ENCODE data around the gene DPP7. TPM values are rescaled to one million over a fixed set of nuclear protein-coding genes. Genes with fewer than 3 reads are reported as not detected.

DPP7 gene
- total RNA-seq, 1 experiment from 2014 or later, result 139 TPM

DNA sequence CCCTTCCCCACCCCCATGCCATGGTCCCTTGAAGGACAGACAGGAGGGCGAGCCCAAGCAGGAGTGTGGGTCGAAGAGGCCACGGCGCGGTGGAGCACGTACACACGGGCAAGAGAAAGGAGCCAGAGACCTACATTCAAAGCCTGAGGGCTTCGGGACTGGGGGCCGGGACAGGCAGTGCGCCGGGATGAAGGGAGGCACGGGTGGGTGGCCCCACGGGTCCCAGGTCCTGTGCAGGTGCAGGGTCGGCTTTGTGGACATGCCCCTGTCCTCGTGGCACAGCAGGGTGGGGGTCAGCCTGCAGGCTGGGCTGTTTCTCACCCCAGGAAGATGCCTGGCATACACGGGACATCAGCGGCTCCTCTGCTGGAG lies 45.5 kb upstream of the DPP7 start:
- Mint-ChIP-seq H3K27me3 (ENCODE audit: insufficient read depth, unreplicated experiment) (peaks cover 24% of the 10 kb centered on the region), H3K4me1 (ENCODE audit: insufficient read depth, unreplicated experiment) (no peaks in the 10 kb centered on the region), H3K4me3 (ENCODE audit: unreplicated experiment) (no peak overlapping the region), H3K36me3 (ENCODE audit: insufficient read depth, unreplicated experiment) (no peaks in the 10 kb centered on the region), H3K9me3 (ENCODE audit: unreplicated experiment) (no peaks in the 10 kb centered on the region), H3K27ac (ENCODE audit: low read depth, unreplicated experiment) (no peak overlapping the region)
- no TSS peak for BruUV-seq (replicated peaks)
- POLR2A ChIA-PET, result no interaction called here
- CTCF ChIA-PET, result no interaction called here
- intact Hi-C loops (cut with micrococcal nuclease), result no loop called here
- no peak for DNase-seq (ENCODE audit: unreplicated experiment)
- TF ChIP-seq, protein P1, sequence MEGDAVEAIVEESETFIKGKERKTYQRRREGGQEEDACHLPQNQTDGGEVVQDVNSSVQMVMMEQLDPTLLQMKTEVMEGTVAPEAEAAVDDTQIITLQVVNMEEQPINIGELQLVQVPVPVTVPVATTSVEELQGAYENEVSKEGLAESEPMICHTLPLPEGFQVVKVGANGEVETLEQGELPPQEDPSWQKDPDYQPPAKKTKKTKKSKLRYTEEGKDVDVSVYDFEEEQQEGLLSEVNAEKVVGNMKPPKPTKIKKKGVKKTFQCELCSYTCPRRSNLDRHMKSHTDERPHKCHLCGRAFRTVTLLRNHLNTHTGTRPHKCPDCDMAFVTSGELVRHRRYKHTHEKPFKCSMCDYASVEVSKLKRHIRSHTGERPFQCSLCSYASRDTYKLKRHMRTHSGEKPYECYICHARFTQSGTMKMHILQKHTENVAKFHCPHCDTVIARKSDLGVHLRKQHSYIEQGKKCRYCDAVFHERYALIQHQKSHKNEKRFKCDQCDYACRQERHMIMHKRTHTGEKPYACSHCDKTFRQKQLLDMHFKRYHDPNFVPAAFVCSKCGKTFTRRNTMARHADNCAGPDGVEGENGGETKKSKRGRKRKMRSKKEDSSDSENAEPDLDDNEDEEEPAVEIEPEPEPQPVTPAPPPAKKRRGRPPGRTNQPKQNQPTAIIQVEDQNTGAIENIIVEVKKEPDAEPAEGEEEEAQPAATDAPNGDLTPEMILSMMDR (IDR thresholded peaks at IDR 0.05; ENCODE audit: unreplicated experiment), result no peak

- no TSS peak for BruUV-seq (replicated peaks)
- no peaks in the 10 kb centered on the region for H3K36me3 Mint-ChIP-seq (ENCODE audit: insufficient read depth, unreplicated experiment)
- intact Hi-C loops (cut with micrococcal nuclease), result no loop called here
- DNase-seq (ENCODE audit: unreplicated experiment), result no peak
- no peaks in the 10 kb centered on the region for H3K4me1 Mint-ChIP-seq (ENCODE audit: insufficient read depth, unreplicated experiment)
- H3K27me3 Mint-ChIP-seq (ENCODE audit: insufficient read depth, unreplicated experiment), result peaks cover 24% of the 10 kb centered on the region
- CTCF ChIA-PET, result interaction anchor here (0.6 kb wide), 1 partner anchor 98 kb away, joined by 3 read pairs; no protein-coding TSS in a partner anchor
- no peaks in the 10 kb centered on the region for H3K9me3 Mint-ChIP-seq (ENCODE audit: unreplicated experiment)
- H3K4me3 Mint-ChIP-seq (ENCODE audit: unreplicated experiment), result no peak overlapping the region
- H3K27ac Mint-ChIP-seq (ENCODE audit: low read depth, unreplicated experiment), result no peak overlapping the region
- TF ChIP-seq, protein P1 (IDR thresholded peaks at IDR 0.05; ENCODE audit: unreplicated experiment), result no peak
- POLR2A ChIA-PET, result no interaction called here
Measured at GRCh38 chr9:137159105-137160053, 44.8 kb upstream of the DPP7 start.

- intact Hi-C loops (cut with micrococcal nuclease), result no loop called here
- DNase-seq (ENCODE audit: unreplicated experiment), result no peak
- BruUV-seq (replicated peaks), result no TSS peak
- Mint-ChIP-seq H3K27ac (ENCODE audit: low read depth, unreplicated experiment) (no peak overlapping the region), H3K4me3 (ENCODE audit: unreplicated experiment) (no peak overlapping the region), H3K9me3 (ENCODE audit: unreplicated experiment) (no peaks in the 10 kb centered on the region), H3K4me1 (ENCODE audit: insufficient read depth, unreplicated experiment) (no peaks in the 10 kb centered on the region), H3K36me3 (ENCODE audit: insufficient read depth, unreplicated experiment) (no peaks in the 10 kb centered on the region), H3K27me3 (ENCODE audit: insufficient read depth, unreplicated experiment) (peaks cover 24% of the 10 kb centered on the region)
- TF ChIP-seq, protein P1 (IDR thresholded peaks at IDR 0.05; ENCODE audit: unreplicated experiment), result no peak
- ChIA-PET CTCF (interaction anchor here (0.6 kb wide), 1 partner anchor 97 kb away, joined by 3 read pairs; no protein-coding TSS in a partner anchor), POLR2A (no interaction called here)
Measured at GRCh38 chr9:137158625-137159024, 44.1 kb upstream of the DPP7 start.

GRCh38 chr9:137157618-137158415 lies 43.3 kb upstream of the DPP7 start:
- Mint-ChIP-seq H3K27me3 (ENCODE audit: insufficient read depth, unreplicated experiment) (peaks cover 24% of the 10 kb centered on the region), H3K27ac (ENCODE audit: low read depth, unreplicated experiment) (no peak overlapping the region), H3K9me3 (ENCODE audit: unreplicated experiment) (no peaks in the 10 kb centered on the region), H3K36me3 (ENCODE audit: insufficient read depth, unreplicated experiment) (no peaks in the 10 kb centered on the region), H3K4me3 (ENCODE audit: unreplicated experiment) (no peak overlapping the region), H3K4me1 (ENCODE audit: insufficient read depth, unreplicated experiment) (no peaks in the 10 kb centered on the region)
- TF ChIP-seq, protein P1 (IDR thresholded peaks at IDR 0.05; ENCODE audit: unreplicated experiment), result no peak
- intact Hi-C loops (cut with micrococcal nuclease), result no loop called here
- ChIA-PET CTCF (no interaction called here), POLR2A (interaction anchor here (0.8 to 1.1 kb wide), 2 partner anchors 28 to 71 kb away, joined by 3 read pairs; partner anchors contain the start of gene MAN1B1)
- BruUV-seq (replicated peaks), result no TSS peak
- DNase-seq (ENCODE audit: unreplicated experiment), result no peak

All from MCF 10A (cell line).